ENCODE results near the gene NECTIN3.

NECTIN3 gene

GRCh38 chr3:111081008-111081545, 9.5 kb downstream of the NECTIN3 start:
- no peak for DNase-seq (ENCODE audit: low read depth in 2 of 2)

- no peak for DNase-seq (ENCODE audit: low read depth in 2 of 2)
Measured at GRCh38 chr3:111084911-111085310, 13.3 kb downstream of the NECTIN3 start.

GRCh38 chr3:111087924-111088469, 16.4 kb downstream of the NECTIN3 start:
- DNase-seq (ENCODE audit: low read depth in 2 of 2): no peak

- DNase-seq (ENCODE audit: low read depth in 2 of 2): no peak
Measured at GRCh38 chr3:111096487-111097209, 25.0 kb downstream of the NECTIN3 start.

- DNase-seq (ENCODE audit: low read depth in 2 of 2): no peak
Measured at GRCh38 chr3:111103807-111104206, 32.2 kb downstream of the NECTIN3 start.

GRCh38 chr3:111106993-111107661, 35.5 kb downstream of the NECTIN3 start:
- DNase-seq (ENCODE audit: low read depth in 2 of 2): no peak

- no peak for DNase-seq (ENCODE audit: low read depth in 2 of 2)
Measured at GRCh38 chr3:111107662-111108035, 36.0 kb downstream of the NECTIN3 start.

GRCh38 chr3:111112913-111113312, 41.3 kb downstream of the NECTIN3 start:
- no peak for DNase-seq (ENCODE audit: low read depth in 2 of 2)

GRCh38 chr3:111128884-111129283, 57.3 kb downstream of the NECTIN3 start:
- no peak for DNase-seq (ENCODE audit: low read depth in 2 of 2)

- DNase-seq (ENCODE audit: low read depth in 2 of 2): no peak
Measured at GRCh38 chr3:111130827-111131226, 59.2 kb downstream of the NECTIN3 start.

- no peak for DNase-seq (ENCODE audit: low read depth in 2 of 2)
Measured at GRCh38 chr3:111134302-111134701, 62.7 kb downstream of the NECTIN3 start.

GRCh38 chr3:111151438-111151837, 79.8 kb downstream of the NECTIN3 start:
- DNase-seq (ENCODE audit: low read depth in 2 of 2): no peak

- DNase-seq (ENCODE audit: low read depth in 2 of 2): no peak
Measured at GRCh38 chr3:111152496-111152895, 80.9 kb downstream of the NECTIN3 start.

- no peak for DNase-seq (ENCODE audit: low read depth in 2 of 2)
Measured at GRCh38 chr3:111156517-111156916, 84.9 kb downstream of the NECTIN3 start.

- DNase-seq (ENCODE audit: low read depth in 2 of 2): no peak
Measured at GRCh38 chr3:111159391-111159790, 87.8 kb downstream of the NECTIN3 start.

- no peak for DNase-seq (ENCODE audit: low read depth in 2 of 2)
Measured at GRCh38 chr3:111164621-111165020, 93.0 kb downstream of the NECTIN3 start.

GRCh38 chr3:111165411-111165810, 93.8 kb downstream of the NECTIN3 start:
- no peak for DNase-seq (ENCODE audit: low read depth in 2 of 2)

- DNase-seq (ENCODE audit: low read depth in 2 of 2): no peak
Measured at GRCh38 chr3:111173328-111173900, 101.8 kb downstream of the NECTIN3 start.

GRCh38 chr3:111173906-111174305, 102.3 kb downstream of the NECTIN3 start:
- DNase-seq (ENCODE audit: low read depth in 2 of 2): no peak

- DNase-seq (ENCODE audit: low read depth in 2 of 2): no peak
Measured at GRCh38 chr3:111190518-111190917, 118.9 kb downstream of the NECTIN3 start.

GRCh38 chr3:111193472-111193871, 121.9 kb downstream of the NECTIN3 start:
- no peak for DNase-seq (ENCODE audit: low read depth in 2 of 2)

- no peak for DNase-seq (ENCODE audit: low read depth in 2 of 2)
Measured at GRCh38 chr3:111194048-111194447, 122.4 kb downstream of the NECTIN3 start.

GRCh38 chr3:111197485-111197884, 125.9 kb downstream of the NECTIN3 start:
- no peak for DNase-seq (ENCODE audit: low read depth in 2 of 2)

All from stimulated activated CD8-positive, alpha-beta memory T cell treated with anti-CD3 and anti-CD28 coated beads, Interleukin-2, amount 100 ng/mL, for 48 hours (primary cell).